ENCODE measurements around the gene KRTAP27-1. TPM values are rescaled to one million over a fixed set of nuclear protein-coding genes. Genes with fewer than 3 reads are reported as not detected.

Gene KRTAP27-1
- total and polyA plus RNA-seq, 2 of the 8 experiments (the other 6 are each of a cell fraction or from before 2014, with no cell fraction given) = not detected

GRCh38 chr21:30349572-30349971, 12.1 kb upstream of the KRTAP27-1 start (continued):
- TF ChIP-seq EZH2 (IDR thresholded peaks at IDR 0.05; ENCODE audit: low read depth, low read length, severe bottlenecking) (no peak), CBX5 (IDR thresholded peaks at IDR 0.05; ENCODE audit: low read depth, low read length) (no peak), BRCA1 (IDR thresholded peaks at IDR 0.05; ENCODE audit: low read depth, low read length) (no peak), USF2 (IDR thresholded peaks at IDR 0.05; ENCODE audit: low read length) (no peak)

Measured in H1 (cell line).